Measurements from ENCODE around the gene ITGAX. TPM values are rescaled to one million over a fixed set of nuclear protein-coding genes. Genes with fewer than 3 reads are reported as not detected.

ITGAX gene
- total and polyA plus RNA-seq, 10 of the 15 experiments (the other 5 are each of a cell fraction or from before 2014, with no cell fraction given): 1.6 to 37.9 (median 17.9) TPM

DNA sequence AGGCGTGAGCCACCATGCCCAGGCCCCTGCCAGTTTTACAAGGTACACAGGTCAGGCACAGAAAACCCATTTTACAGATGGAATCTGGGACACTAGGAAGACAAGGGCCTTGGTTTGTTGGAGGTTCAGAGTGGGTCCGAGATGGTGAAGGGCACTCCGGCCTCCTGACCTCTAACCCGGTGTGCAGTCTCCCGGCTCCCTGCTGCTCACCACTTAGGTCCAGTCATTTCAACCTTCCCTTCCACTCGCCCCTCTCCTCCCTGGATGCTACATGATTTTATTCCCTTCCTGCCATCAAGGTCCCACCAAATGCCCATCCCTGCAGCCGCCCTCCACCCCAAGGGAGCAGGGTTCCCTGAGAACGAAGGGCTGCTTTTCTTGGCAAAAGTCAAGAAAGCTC is 8.7 kb downstream of the ITGAX start:
- intact Hi-C loops (cut with micrococcal nuclease; ENCODE audit: unreplicated experiment): no loop called here
- RAD21 ChIA-PET (ENCODE audit: unreplicated experiment): interaction anchor here (2.4 kb wide), 1 partner anchor 8 kb away, joined by 11 read pairs; the partner anchor contains the start of gene ITGAX
- H3K27ac ChIP-seq (ENCODE audit: control insufficient read depth, insufficient read depth): no peak overlapping the region

More for the DNA sequence above, 8.7 kb downstream of the ITGAX start:
- SMC1A ChIA-PET (ENCODE audit: uncharacterized antibody, unreplicated experiment): interaction anchor here (2.0 kb wide), 1 partner anchor 9 kb away, joined by 7 read pairs; the partner anchor contains the start of gene ITGAX
- Histone ChIP-seq H3K36me3 (ENCODE audit: control insufficient read depth in 2 of 2, insufficient read depth in 2 of 2, low read length in 1 of 2) (no peaks in the 10 kb centered on the region), H4K20me1 (ENCODE audit: control insufficient read depth, insufficient read depth) (no peaks in the 10 kb centered on the region), H3K4me2 (ENCODE audit: control insufficient read depth, insufficient read depth) (no peak overlapping the region), H3K4me3 (no peak overlapping the region), H3K9ac (ENCODE audit: control insufficient read depth, insufficient read depth, low read length) (no peak overlapping the region), H2AFZ (ENCODE audit: control insufficient read depth, low read depth, low read length) (no peak overlapping the region), H3K9me3 (replicated peaks; ENCODE audit: control insufficient read depth, insufficient read depth, low read length) (no peaks in the 10 kb centered on the region), H3K4me1 (ENCODE audit: control insufficient read depth, insufficient read depth, low read length) (peaks cover 6% of the 10 kb centered on the region), H3K79me2 (ENCODE audit: control insufficient read depth, insufficient read depth, low read length) (no peaks in the 10 kb centered on the region), H3K27me3 (replicated peaks in 1 of 2; ENCODE audit: control insufficient read depth in 2 of 2, insufficient read depth in 2 of 2, low read length in 1 of 2) (no peaks in the 10 kb centered on the region)
- in situ Hi-C loops (cut with MboI): no loop called here
- CTCF ChIA-PET: no interaction called here
- ATAC-seq: no peak
- no peak for FAIRE-seq
- no peak for DNase-seq (ENCODE audit: low read depth, low spot score)
- no TSS peak for BruUV-seq (replicated peaks)
- 67% methylated on average over 8 of the region's 8 CpGs for WGBS (ENCODE audit: insufficient coverage, insufficient replicate concordance, low lambda C conversion rate, missing lambda C conversion rate)
- POLR2A ChIA-PET: interaction anchor here (0.6 kb wide), 1 partner anchor 128 kb away, joined by 5 read pairs; no protein-coding TSS in a partner anchor
- TF ChIP-seq FOXM1 (IDR thresholded peaks at IDR 0.05; ENCODE audit: low read depth, low read length) (no peak), IKZF2 (IDR thresholded peaks at IDR 0.05) (no peak), RCOR1 (conservative IDR thresholded peaks at IDR 0.05; ENCODE audit: low read depth, low read length) (no peak), MEF2B (IDR thresholded peaks at IDR 0.05; ENCODE audit: partially characterized antibody, poor library complexity, severe bottlenecking) (no peak), IRF5 (IDR thresholded peaks at IDR 0.05; ENCODE audit: borderline replicate concordance) (no peak), E4F1 (IDR thresholded peaks at IDR 0.05; ENCODE audit: borderline replicate concordance, partially characterized antibody) (no peak), SIX5 (IDR thresholded peaks at IDR 0.05; ENCODE audit: low read depth, low read length, severe bottlenecking) (no peak), JUNB (IDR thresholded peaks at IDR 0.05) (no peak), MXI1 (IDR thresholded peaks at IDR 0.05; ENCODE audit: low read depth, low read length) (no peak), HDAC6 (IDR thresholded peaks at IDR 0.05; ENCODE audit: unreplicated experiment) (no peak)
- TF ChIP-seq, protein P1, sequence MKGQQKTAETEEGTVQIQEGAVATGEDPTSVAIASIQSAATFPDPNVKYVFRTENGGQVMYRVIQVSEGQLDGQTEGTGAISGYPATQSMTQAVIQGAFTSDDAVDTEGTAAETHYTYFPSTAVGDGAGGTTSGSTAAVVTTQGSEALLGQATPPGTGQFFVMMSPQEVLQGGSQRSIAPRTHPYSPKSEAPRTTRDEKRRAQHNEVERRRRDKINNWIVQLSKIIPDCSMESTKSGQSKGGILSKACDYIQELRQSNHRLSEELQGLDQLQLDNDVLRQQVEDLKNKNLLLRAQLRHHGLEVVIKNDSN (IDR thresholded peaks at IDR 0.05; ENCODE audit: borderline replicate concordance, extremely low read length, insufficient read depth, low read depth, low read length): no peak

Measured in GM12878 (cell line).